MM.1S (cell line): ENCODE results near the gene AADACL4.

ENCODE experiments used
- DNase-seq: peaks from one replicate; pipeline ENCODE4 v3.0.0-alpha.2; 2015
- H2AFZ ChIP-seq: fragments of 300-600 bp; sonication (generic); 2 replicates; pipeline ENCODE4 v1.6.0; 2016; ENCODE audit warnings: antibody characterized with exemption, low read length
- H3F3A ChIP-seq: fragments of 300-600 bp; sonication (generic); 2 replicates; pipeline ENCODE4 v1.6.1; 2016; ENCODE audit warnings: mild to moderate bottlenecking, antibody characterized with exemption, low read length, moderate library complexity, mixed read lengths; ENCODE audit not compliant: insufficient read depth
- H3K27ac ChIP-seq: fragments of 300-600 bp; sonication (generic); 2 replicates; pipeline ENCODE4 v1.5.1; 2016; ENCODE audit warnings: mild to moderate bottlenecking, low read length
- H3K27me3 ChIP-seq: fragments of 300-600 bp; sonication (generic); replicated peaks from 2 replicates; pipeline ENCODE4 v1.6.0; 2016; ENCODE audit warnings: low read length; ENCODE audit not compliant: insufficient read depth
- H3K36me3 ChIP-seq: fragments of 300-600 bp; sonication (generic); replicated peaks from 2 replicates; pipeline ENCODE4 v1.6.1; 2016; ENCODE audit warnings: mild to moderate bottlenecking, low read length, mixed read lengths; ENCODE audit not compliant: insufficient read depth
- H3K4me1 ChIP-seq: fragments of 300-600 bp; sonication (generic); 2 replicates; pipeline ENCODE4 v1.6.1; 2016; ENCODE audit warnings: low read length, mixed read lengths
- H3K4me2 ChIP-seq: fragments of 300-600 bp; sonication (generic); 2 replicates; pipeline ENCODE4 v1.6.0; 2016; ENCODE audit warnings: low read depth, low read length
- H3K4me3 ChIP-seq: fragments of 300-600 bp; sonication (generic); 2 replicates; pipeline ENCODE4 v1.5.1; 2016; ENCODE audit warnings: low read length, mixed read lengths
- H3K79me2 ChIP-seq: fragments of 300-600 bp; sonication (generic); 2 replicates; pipeline ENCODE4 v1.6.1; 2016; ENCODE audit warnings: mixed run types, low read length, mixed read lengths
- H3K9ac ChIP-seq: fragments of 300-600 bp; sonication (generic); 2 replicates; pipeline ENCODE4 v1.6.1; 2016; ENCODE audit warnings: low read length, mixed read lengths
- H3K9me2 ChIP-seq: fragments of 300-600 bp; sonication (generic); replicated peaks from 2 replicates; pipeline ENCODE4 v1.6.1; 2016; ENCODE audit warnings: mild to moderate bottlenecking, low read length, mixed read lengths; ENCODE audit not compliant: insufficient read depth
- H3K9me3 ChIP-seq: fragments of 300-600 bp; sonication (generic); replicated peaks from 2 replicates; pipeline ENCODE4 v1.6.1; 2016; ENCODE audit warnings: mild to moderate bottlenecking, low read length, mixed read lengths; ENCODE audit not compliant: insufficient read depth
- H4K20me1 ChIP-seq: fragments of 300-600 bp; sonication (generic); 2 replicates; pipeline ENCODE4 v1.6.1; 2016; ENCODE audit warnings: mild to moderate bottlenecking, low read length, moderate library complexity, mixed read lengths; ENCODE audit not compliant: insufficient read depth
- CTCF ChIP-seq: fragments of 300-600 bp; sonication (generic); IDR thresholded peaks from 2 replicates; pipeline ENCODE4 v1.5.1; 2016; ENCODE audit warnings: antibody characterized with exemption, low read length, mixed read lengths
- EZH2 ChIP-seq: fragments of 300-600 bp; sonication (generic); optimal IDR thresholded peaks from 2 replicates; pipeline ENCODE3; 2017; ENCODE audit warnings: low read depth, mild to moderate bottlenecking, antibody characterized with exemption, low read length, mixed read lengths
- EZH2phosphoT487 ChIP-seq: fragments of 300-600 bp; sonication (generic); IDR thresholded peaks from 2 replicates; pipeline ENCODE4 v1.6.1; 2018; ENCODE audit warnings: antibody characterized with exemption, low read length

The AADACL4 gene

GRCh38 chr1:12610305-12610935 lies 33.5 kb upstream of the AADACL4 start:
- no peaks in the 10 kb centered on the region for H3K4me1 ChIP-seq
- H3K4me2 ChIP-seq = no peak overlapping the region
- no peaks in the 10 kb centered on the region for H3K9me3 ChIP-seq
- peaks cover 18% of the 10 kb centered on the region; the same call in 1 of the 2 replicates for H3K27me3 ChIP-seq
- H3K79me2 ChIP-seq = no peaks in the 10 kb centered on the region
- no peaks in the 10 kb centered on the region; the same call in 1 of the 2 replicates for H4K20me1 ChIP-seq
- H3K36me3 ChIP-seq = no peaks in the 10 kb centered on the region
- no peak overlapping the region for H3K4me3 ChIP-seq
- DNase-seq = no peak
- H3K9ac ChIP-seq = no peak overlapping the region
- H3F3A ChIP-seq = no peaks in the 10 kb centered on the region
- no peaks in the 10 kb centered on the region for H3K9me2 ChIP-seq
- no peak overlapping the region for H2AFZ ChIP-seq
- no peak overlapping the region for H3K27ac ChIP-seq
- no peak for TF ChIP-seq EZH2
- TF ChIP-seq EZH2phosphoT487 = no peak
- no peak for TF ChIP-seq CTCF

GRCh38 chr1:12610941-12611340 lies 32.9 kb upstream of the AADACL4 start:
- no peak overlapping the region for H3K9ac ChIP-seq
- H3K9me3 ChIP-seq = no peaks in the 10 kb centered on the region
- H2AFZ ChIP-seq = no peak overlapping the region
- H3K79me2 ChIP-seq = no peaks in the 10 kb centered on the region
- no peaks in the 10 kb centered on the region for H3K36me3 ChIP-seq
- peaks cover 23% of the 10 kb centered on the region for H3K27me3 ChIP-seq
- no peaks in the 10 kb centered on the region for H3K4me1 ChIP-seq
- no peak for DNase-seq
- no peaks in the 10 kb centered on the region for H3K9me2 ChIP-seq
- no peaks in the 10 kb centered on the region for H3F3A ChIP-seq
- H3K27ac ChIP-seq = no peak overlapping the region
- H3K4me3 ChIP-seq = no peak overlapping the region
- no peaks in the 10 kb centered on the region for H4K20me1 ChIP-seq
- TF ChIP-seq EZH2phosphoT487 (no peak), CTCF (no peak), EZH2 (no peak)
- H3K4me2 ChIP-seq = no peak overlapping the region

- Histone ChIP-seq H2AFZ (no peak overlapping the region), H3K27me3 (peaks cover 39% of the 10 kb centered on the region), H3K4me3 (no peak overlapping the region), H3F3A (0 out of 2 replicates have a peak, but pooled peaks cover 3% of the 10 kb centered on the region), H3K9ac (no peak overlapping the region), H3K4me2 (no peak overlapping the region), H3K79me2 (no peaks in the 10 kb centered on the region), H3K27ac (no peak overlapping the region), H3K4me1 (no peaks in the 10 kb centered on the region), H3K9me3 (no peaks in the 10 kb centered on the region), H3K36me3 (no peaks in the 10 kb centered on the region), H3K9me2 (no peaks in the 10 kb centered on the region), H4K20me1 (no peaks in the 10 kb centered on the region)
- TF ChIP-seq EZH2 (no peak), CTCF (no peak), EZH2phosphoT487 (no peak)
- DNase-seq = no peak
These were observed 30.7 kb upstream of the AADACL4 start for GRCh38 chr1:12613180-12613579.
